Ishikawa (cell line): ENCODE data around the gene GCLM.

Source experiments
- CEBPB ChIP-seq: IDR thresholded peaks from 2 replicates; pipeline ENCODE4 v1.6.1; 2012
- EP300 ChIP-seq: IDR thresholded peaks from 2 replicates; pipeline ENCODE4 v1.6.1; 2012; ENCODE audit warnings: borderline replicate concordance
- NFIC ChIP-seq: IDR thresholded peaks from 2 replicates; pipeline ENCODE4 v1.6.1; 2012
- RAD21 ChIP-seq: IDR thresholded peaks from 2 replicates; pipeline ENCODE4 v1.6.1; 2012; ENCODE audit warnings: low read depth
- REST ChIP-seq: IDR thresholded peaks from 2 replicates; pipeline ENCODE4 v1.6.1; 2012; ENCODE audit warnings: low read depth, mild to moderate bottlenecking
- USF1 ChIP-seq: IDR thresholded peaks from 2 replicates; pipeline ENCODE4 v1.6.1; 2012
- YY1 ChIP-seq: IDR thresholded peaks from 2 replicates; pipeline ENCODE4 v1.6.1; 2012; ENCODE audit warnings: low read depth
- TF ChIP-seq, protein P1 (sequence below): IDR thresholded peaks from 2 replicates; pipeline ENCODE4 v1.6.1; 2012

DNA sequence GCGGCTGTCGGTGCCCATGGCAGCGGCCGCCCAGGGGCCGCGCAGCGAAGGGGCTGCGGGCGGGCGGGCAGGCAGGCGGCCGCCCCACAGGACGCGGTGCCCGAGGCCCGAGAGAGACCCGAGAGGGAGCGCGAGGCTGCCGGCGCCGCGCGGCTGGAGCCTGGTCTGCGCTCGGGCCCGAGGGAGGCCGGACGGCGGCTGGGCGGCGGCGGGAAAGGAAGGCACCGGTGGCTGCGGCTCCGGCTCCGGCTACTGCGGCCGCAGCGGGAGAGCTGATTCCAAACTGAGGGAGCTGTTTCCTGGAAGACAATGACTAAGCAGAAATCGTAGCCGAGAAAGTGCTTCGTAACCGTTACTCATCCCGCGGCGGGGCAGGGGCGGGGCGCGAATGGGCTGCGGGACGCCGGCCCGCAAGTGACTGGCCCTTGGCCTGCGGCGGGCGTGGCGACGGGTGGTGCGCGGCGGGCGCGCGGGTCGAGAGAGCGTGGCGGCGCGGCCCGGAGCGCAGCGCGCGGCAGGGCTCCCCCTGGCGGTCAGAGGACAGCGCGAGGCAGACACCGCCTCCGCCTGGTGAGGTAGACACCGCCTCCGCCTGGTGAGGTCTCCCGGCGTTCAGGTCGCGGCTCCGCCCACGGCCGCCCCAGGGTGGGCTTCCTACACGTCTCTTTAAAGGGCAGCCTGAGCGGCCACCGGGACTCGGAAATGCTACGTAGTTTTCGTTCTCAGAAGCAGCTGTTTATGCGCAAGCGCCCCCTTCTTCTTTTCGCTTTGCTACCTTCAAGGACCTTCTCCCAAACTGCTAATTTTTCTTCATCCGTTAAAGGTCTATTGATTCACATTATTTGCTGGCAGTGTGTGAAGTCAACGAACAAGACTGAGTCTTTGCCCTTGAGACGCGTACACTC lies at the start of gene GCLM:
- TF ChIP-seq CEBPB (no peak; the same call in 1 of the 2 replicates), YY1 (no peak), REST (no peak), NFIC (peak; percentile 29), EP300 (peak; percentile 57), RAD21 (peak; percentile 51; the same call in 1 of the 2 replicates), USF1 (no peak)
- TF ChIP-seq, protein P1, sequence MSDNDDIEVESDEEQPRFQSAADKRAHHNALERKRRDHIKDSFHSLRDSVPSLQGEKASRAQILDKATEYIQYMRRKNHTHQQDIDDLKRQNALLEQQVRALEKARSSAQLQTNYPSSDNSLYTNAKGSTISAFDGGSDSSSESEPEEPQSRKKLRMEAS: peak; percentile 68; the same call in 1 of the 2 replicates
